Karpas-422 (cell line): ENCODE measurements around the gene NHLRC2. TPM values are rescaled to one million over a fixed set of nuclear protein-coding genes. Genes with fewer than 3 reads are reported as not detected.
"Not testable (repeated sequence)": the region's sequence is repeated elsewhere in the genome, so short reads cannot be mapped to it uniquely, and the experiment has no call there.

Experiments used
- DNase-seq: peaks from one replicate; pipeline ENCODE4 v3.0.0-alpha.2; 2015
- H2AFZ ChIP-seq: fragments of 200-600 bp; sonication (generic); 2 replicates; pipeline ENCODE4 v1.6.1; 2014; ENCODE audit warnings: antibody characterized with exemption, low read length, mixed read lengths
- H3K27ac ChIP-seq: fragments of 200-600 bp; sonication (generic); 2 replicates; pipeline ENCODE4 v1.5.1; 2014; ENCODE audit warnings: mild to moderate bottlenecking, low read length, moderate library complexity
- H3K27me3 ChIP-seq: fragments of 200-600 bp; sonication (generic); 2 replicates; pipeline ENCODE4 v1.6.1; 2014; ENCODE audit warnings: low read length, mixed read lengths
- H3K36me3 ChIP-seq: fragments of 200-600 bp; sonication (generic); 2 replicates; pipeline ENCODE4 v1.6.1; 2014; ENCODE audit warnings: low read length, mixed read lengths; ENCODE audit not compliant: insufficient read depth
- H3K4me1 ChIP-seq: fragments of 200-600 bp; sonication (generic); 2 replicates; pipeline ENCODE4 v1.6.1; 2014; ENCODE audit warnings: mild to moderate bottlenecking, low read length, mixed read lengths
- H3K4me2 ChIP-seq: fragments of 200-600 bp; sonication (generic); 2 replicates; pipeline ENCODE4 v1.6.1; 2014; ENCODE audit warnings: low read length, low read depth, mild to moderate bottlenecking; ENCODE audit not compliant: poor library complexity, severe bottlenecking
- H3K4me3 ChIP-seq: fragments of 200-600 bp; sonication (generic); 2 replicates; pipeline ENCODE4 v1.5.1; 2014; ENCODE audit warnings: mild to moderate bottlenecking, antibody characterized with exemption, low read length, mixed read lengths
- H3K79me2 ChIP-seq: fragments of 200-600 bp; sonication (generic); 2 replicates; pipeline ENCODE4 v1.6.1; 2014; ENCODE audit warnings: mild to moderate bottlenecking, low read length, mixed read lengths
- H3K9ac ChIP-seq: fragments of 200-600 bp; sonication (generic); 2 replicates; pipeline ENCODE4 v1.6.0; 2014; ENCODE audit warnings: low read length
- H3K9me2 ChIP-seq: fragments of 200-600 bp; sonication (generic), shearing (Covaris generic); replicated peaks from 2 replicates; pipeline ENCODE4 v1.6.0; 2014; ENCODE audit warnings: mild to moderate bottlenecking, low read length, moderate library complexity; ENCODE audit not compliant: insufficient read depth
- H3K9me3 ChIP-seq: fragments of 300-700, 200-600 bp; sonication (generic); 2 replicates; pipeline ENCODE4 v1.6.1; 2014; ENCODE audit warnings: low read length, mixed read lengths
- H4K20me1 ChIP-seq: fragments of 200-600 bp; sonication (generic); 2 replicates; pipeline ENCODE4 v1.6.1; 2014; ENCODE audit warnings: mild to moderate bottlenecking, antibody characterized with exemption, low read length, low read depth; ENCODE audit not compliant: insufficient read depth
- total RNA-seq: library from RNA; depleted of rRNA; stranded (reverse); fragments of >200 nt; shearing (Covaris generic); gene quantifications from 2 replicates; pipeline ENCODE4 v1.2.3, GENCODE V29; 2014; ENCODE audit warnings: low replicate concordance

The NHLRC2 gene
- total RNA-seq, 1 experiment from 2014 or later: 21.9 TPM

DNA sequence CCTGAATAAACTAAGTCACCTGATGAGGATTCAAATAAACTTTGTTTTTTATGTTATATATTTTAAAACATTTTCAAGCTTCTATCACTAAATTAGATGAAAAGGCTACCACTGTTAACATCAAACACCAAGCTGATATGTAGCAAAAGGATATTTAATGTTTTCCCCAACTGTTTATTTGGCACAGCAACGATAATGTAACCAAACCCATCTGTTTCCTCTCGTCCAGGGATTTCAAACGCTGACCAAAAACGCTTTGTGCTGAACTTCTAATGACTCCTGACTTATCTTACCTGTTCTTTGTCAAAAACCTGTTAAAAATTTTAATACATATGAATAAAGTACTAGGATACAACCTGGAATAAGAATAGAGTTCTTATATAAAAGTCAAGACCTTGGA is 31.1 kb upstream of the NHLRC2 start:
- no peak overlapping the region for H3K9ac ChIP-seq
- no peak overlapping the region for H3K4me2 ChIP-seq
- no peaks in the 10 kb centered on the region for H3K9me3 ChIP-seq
- H4K20me1 ChIP-seq: no peaks in the 10 kb centered on the region
- no peak overlapping the region for H2AFZ ChIP-seq
- no peaks in the 10 kb centered on the region for H3K4me1 ChIP-seq
- H3K27me3 ChIP-seq: no peaks in the 10 kb centered on the region
- no peak for DNase-seq
- H3K36me3 ChIP-seq: no peaks in the 10 kb centered on the region
- no peaks in the 10 kb centered on the region for H3K79me2 ChIP-seq
- no peak overlapping the region for H3K4me3 ChIP-seq
- H3K9me2 ChIP-seq: no peaks in the 10 kb centered on the region
- H3K27ac ChIP-seq: no peak overlapping the region

GRCh38 chr10:113825791-113826190 is 28.7 kb upstream of the NHLRC2 start:
- Histone ChIP-seq H3K36me3 (no peaks in the 10 kb centered on the region), H3K4me3 (no peak overlapping the region), H3K9ac (no peak overlapping the region), H4K20me1 (no peaks in the 10 kb centered on the region), H3K4me1 (no peaks in the 10 kb centered on the region), H3K79me2 (no peaks in the 10 kb centered on the region), H3K27ac (no peak overlapping the region), H3K27me3 (no peaks in the 10 kb centered on the region), H3K4me2 (no peak overlapping the region), H2AFZ (no peak overlapping the region), H3K9me3 (no peaks in the 10 kb centered on the region), H3K9me2 (no peaks in the 10 kb centered on the region)
- DNase-seq: no peak

- not testable (repeated sequence) for H3K9ac ChIP-seq, H3K36me3 ChIP-seq, H2AFZ ChIP-seq, H3K4me3 ChIP-seq, H4K20me1 ChIP-seq, H3K4me1 ChIP-seq, DNase-seq, H3K79me2 ChIP-seq, H3K9me3 ChIP-seq, H3K4me2 ChIP-seq, H3K27me3 ChIP-seq, H3K9me2 ChIP-seq, H3K27ac ChIP-seq
Observed at GRCh38 chr10:113828567-113828966, 25.9 kb upstream of the NHLRC2 start.

- H3K4me2 ChIP-seq: no peak overlapping the region
- no peak overlapping the region for H3K9ac ChIP-seq
- no peak overlapping the region for H3K27ac ChIP-seq
- DNase-seq: no peak
- H3K9me2 ChIP-seq: no peaks in the 10 kb centered on the region
- H3K27me3 ChIP-seq: no peaks in the 10 kb centered on the region
- H2AFZ ChIP-seq: no peak overlapping the region
- peaks cover 6% of the 10 kb centered on the region; the same call in 1 of the 2 replicates for H3K36me3 ChIP-seq
- no peak overlapping the region for H3K4me3 ChIP-seq
- peaks cover 14% of the 10 kb centered on the region for H3K4me1 ChIP-seq
- H4K20me1 ChIP-seq: no peaks in the 10 kb centered on the region
- H3K9me3 ChIP-seq: no peaks in the 10 kb centered on the region
- no peaks in the 10 kb centered on the region for H3K79me2 ChIP-seq
Observed at GRCh38 chr10:113842171-113842570, 12.3 kb upstream of the NHLRC2 start.

- no peak overlapping the region for H2AFZ ChIP-seq
- DNase-seq: no peak
Observed at GRCh38 chr10:113843972-113844485, 10.4 kb upstream of the NHLRC2 start.

DNA sequence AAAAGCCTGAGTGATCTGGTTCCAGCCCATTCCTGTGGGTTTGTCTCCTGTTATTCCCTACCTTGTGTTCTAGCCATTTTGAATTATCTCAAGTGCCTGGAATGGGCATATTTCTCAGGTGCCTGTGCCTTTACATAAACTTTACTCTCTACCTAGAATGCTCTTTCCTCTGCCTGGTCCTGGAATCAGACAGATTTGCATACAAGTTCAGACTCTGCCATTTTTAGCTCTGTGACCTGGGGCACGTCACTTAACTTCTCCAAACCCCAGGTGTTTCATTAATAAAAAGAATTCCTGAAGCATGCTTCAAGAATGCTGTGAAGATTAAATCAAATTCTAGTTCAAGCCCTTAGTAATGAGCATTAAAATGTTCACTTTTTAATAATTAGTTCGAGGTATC is 8.4 kb upstream of the NHLRC2 start:
- Histone ChIP-seq H3K4me1 (peaks cover 18% of the 10 kb centered on the region), H3K4me3 (no peak overlapping the region), H3K36me3 (no peaks in the 10 kb centered on the region), H3K79me2 (no peaks in the 10 kb centered on the region), H2AFZ (no peak overlapping the region), H3K4me2 (peak overlapping the region; percentile 10), H3K9ac (no peak overlapping the region), H3K27ac (no peak overlapping the region), H3K9me3 (no peaks in the 10 kb centered on the region), H3K27me3 (no peaks in the 10 kb centered on the region), H4K20me1 (no peaks in the 10 kb centered on the region), H3K9me2 (no peaks in the 10 kb centered on the region)
- DNase-seq: no peak

More at GRCh38 chr10:113843972-113844485, 10.4 kb upstream of the NHLRC2 start:
- no peak overlapping the region for H3K9ac ChIP-seq
- no peak overlapping the region for H3K27ac ChIP-seq
- no peaks in the 10 kb centered on the region for H3K9me3 ChIP-seq
- no peaks in the 10 kb centered on the region for H3K9me2 ChIP-seq
- no peak overlapping the region for H3K4me2 ChIP-seq
- peaks cover 14% of the 10 kb centered on the region for H3K4me1 ChIP-seq
- no peaks in the 10 kb centered on the region for H4K20me1 ChIP-seq
- H3K36me3 ChIP-seq: peaks cover 6% of the 10 kb centered on the region; the same call in 1 of the 2 replicates
- H3K4me3 ChIP-seq: no peak overlapping the region
- no peaks in the 10 kb centered on the region for H3K27me3 ChIP-seq
- no peaks in the 10 kb centered on the region for H3K79me2 ChIP-seq

GRCh38 chr10:113849140-113849803 is 5.2 kb upstream of the NHLRC2 start:
- Histone ChIP-seq H3K27me3 (no peaks in the 10 kb centered on the region), H3K36me3 (no peaks in the 10 kb centered on the region), H2AFZ (no peak overlapping the region), H3K9me3 (no peaks in the 10 kb centered on the region), H3K9ac (no peak overlapping the region), H4K20me1 (no peaks in the 10 kb centered on the region), H3K4me1 (peaks cover 35% of the 10 kb centered on the region), H3K9me2 (no peaks in the 10 kb centered on the region), H3K27ac (no peak overlapping the region), H3K4me2 (no peak overlapping the region), H3K4me3 (no peak overlapping the region), H3K79me2 (peaks cover 5% of the 10 kb centered on the region; the same call in 1 of the 2 replicates)
- DNase-seq: no peak

DNA sequence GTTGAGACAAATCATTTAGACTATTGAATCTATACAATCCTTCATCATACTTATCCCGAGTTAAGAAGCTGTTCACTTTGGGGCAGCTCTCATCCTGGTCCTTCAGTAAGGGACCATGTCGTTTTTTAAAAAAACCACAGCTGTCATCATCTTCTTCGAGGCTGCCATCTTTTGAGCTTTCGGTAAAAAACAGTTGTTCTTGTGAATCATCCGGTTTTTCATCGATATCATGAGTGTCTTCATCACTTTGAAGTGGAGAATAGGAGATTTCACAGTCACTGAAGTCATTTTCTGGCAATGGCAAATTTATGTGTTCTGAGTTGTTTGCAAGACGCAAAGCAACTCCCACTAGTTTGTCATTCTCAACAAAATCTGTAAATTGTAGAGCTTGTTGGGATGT is 4.5 kb upstream of the NHLRC2 start:
- Histone ChIP-seq H3K36me3 (no peaks in the 10 kb centered on the region), H3K27me3 (no peaks in the 10 kb centered on the region), H3K9ac (no peak overlapping the region), H3K9me2 (no peaks in the 10 kb centered on the region), H3K4me1 (peaks cover 35% of the 10 kb centered on the region), H3K4me3 (no peak overlapping the region), H3K27ac (no peak overlapping the region), H3K79me2 (peaks cover 7% of the 10 kb centered on the region), H2AFZ (no peak overlapping the region), H4K20me1 (no peaks in the 10 kb centered on the region), H3K4me2 (no peak overlapping the region), H3K9me3 (no peaks in the 10 kb centered on the region)
- no peak for DNase-seq
